CD4-positive, alpha-beta T cell treated with Interleukin-1 beta for 1 hour (primary cell): ENCODE measurements around the gene FEM1A.
A peak's percentile ranks its signal among the peaks of the same experiment; 100 is the strongest.
"Not testable (repeated sequence)": the region's sequence is repeated elsewhere in the genome, so short reads cannot be mapped to it uniquely, and the experiment has no call there.

Experiments
- DNase-seq, 2 donors: peaks; one replicate each; pipeline ENCODE4 v3.0.0-alpha.2; 2020 to 2022

The FEM1A gene, protein sequence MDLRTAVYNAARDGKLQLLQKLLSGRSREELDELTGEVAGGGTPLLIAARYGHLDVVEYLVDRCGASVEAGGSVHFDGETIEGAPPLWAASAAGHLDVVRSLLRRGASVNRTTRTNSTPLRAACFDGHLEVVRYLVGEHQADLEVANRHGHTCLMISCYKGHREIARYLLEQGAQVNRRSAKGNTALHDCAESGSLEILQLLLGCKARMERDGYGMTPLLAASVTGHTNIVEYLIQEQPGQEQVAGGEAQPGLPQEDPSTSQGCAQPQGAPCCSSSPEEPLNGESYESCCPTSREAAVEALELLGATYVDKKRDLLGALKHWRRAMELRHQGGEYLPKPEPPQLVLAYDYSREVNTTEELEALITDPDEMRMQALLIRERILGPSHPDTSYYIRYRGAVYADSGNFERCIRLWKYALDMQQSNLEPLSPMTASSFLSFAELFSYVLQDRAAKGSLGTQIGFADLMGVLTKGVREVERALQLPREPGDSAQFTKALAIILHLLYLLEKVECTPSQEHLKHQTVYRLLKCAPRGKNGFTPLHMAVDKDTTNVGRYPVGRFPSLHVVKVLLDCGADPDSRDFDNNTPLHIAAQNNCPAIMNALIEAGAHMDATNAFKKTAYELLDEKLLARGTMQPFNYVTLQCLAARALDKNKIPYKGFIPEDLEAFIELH

DNA sequence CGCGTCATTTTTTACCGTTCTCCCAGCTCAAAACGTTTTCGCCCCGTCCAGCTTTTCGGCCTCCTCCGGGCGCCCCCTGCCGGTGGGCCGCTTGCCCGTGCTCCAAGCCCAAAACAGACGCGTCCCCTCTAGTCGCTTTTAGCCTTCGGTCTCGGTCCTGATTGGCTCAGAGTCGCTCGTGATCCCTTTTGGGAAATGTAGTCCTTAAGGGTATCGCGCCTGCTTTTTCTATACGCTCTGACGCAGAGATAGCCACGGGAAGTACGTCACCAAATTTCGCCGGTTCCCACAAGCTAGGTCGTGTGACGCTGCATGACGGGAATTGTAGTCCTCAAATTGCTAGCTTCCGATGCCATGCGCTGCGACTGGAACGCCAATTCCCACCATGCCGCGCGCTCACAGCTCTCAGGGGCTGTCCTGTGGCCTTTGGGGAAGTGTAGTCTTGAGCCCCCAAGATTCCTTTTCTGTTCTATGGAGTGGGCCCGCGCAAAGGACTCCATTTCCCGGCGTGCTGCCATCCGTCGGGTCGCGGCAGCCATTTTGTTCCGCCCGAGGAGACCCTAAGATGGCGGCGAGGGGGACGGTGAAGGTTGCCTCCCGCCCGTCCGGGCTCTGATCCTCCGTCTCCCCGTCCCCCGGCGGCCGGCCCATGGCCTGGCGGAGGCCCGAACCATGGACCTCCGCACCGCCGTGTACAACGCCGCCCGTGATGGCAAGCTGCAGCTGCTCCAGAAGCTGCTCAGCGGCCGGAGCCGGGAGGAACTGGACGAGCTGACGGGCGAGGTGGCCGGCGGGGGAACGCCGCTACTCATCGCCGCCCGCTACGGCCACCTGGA is at the start of gene FEM1A:
Gene FEM1A (plus strand): TSS at position 552 of the 836 bp plus-strand sequence. CDS start 121 bp downstream, at position 673.
- peak; percentile 99 to 100 for DNase-seq

DNA sequence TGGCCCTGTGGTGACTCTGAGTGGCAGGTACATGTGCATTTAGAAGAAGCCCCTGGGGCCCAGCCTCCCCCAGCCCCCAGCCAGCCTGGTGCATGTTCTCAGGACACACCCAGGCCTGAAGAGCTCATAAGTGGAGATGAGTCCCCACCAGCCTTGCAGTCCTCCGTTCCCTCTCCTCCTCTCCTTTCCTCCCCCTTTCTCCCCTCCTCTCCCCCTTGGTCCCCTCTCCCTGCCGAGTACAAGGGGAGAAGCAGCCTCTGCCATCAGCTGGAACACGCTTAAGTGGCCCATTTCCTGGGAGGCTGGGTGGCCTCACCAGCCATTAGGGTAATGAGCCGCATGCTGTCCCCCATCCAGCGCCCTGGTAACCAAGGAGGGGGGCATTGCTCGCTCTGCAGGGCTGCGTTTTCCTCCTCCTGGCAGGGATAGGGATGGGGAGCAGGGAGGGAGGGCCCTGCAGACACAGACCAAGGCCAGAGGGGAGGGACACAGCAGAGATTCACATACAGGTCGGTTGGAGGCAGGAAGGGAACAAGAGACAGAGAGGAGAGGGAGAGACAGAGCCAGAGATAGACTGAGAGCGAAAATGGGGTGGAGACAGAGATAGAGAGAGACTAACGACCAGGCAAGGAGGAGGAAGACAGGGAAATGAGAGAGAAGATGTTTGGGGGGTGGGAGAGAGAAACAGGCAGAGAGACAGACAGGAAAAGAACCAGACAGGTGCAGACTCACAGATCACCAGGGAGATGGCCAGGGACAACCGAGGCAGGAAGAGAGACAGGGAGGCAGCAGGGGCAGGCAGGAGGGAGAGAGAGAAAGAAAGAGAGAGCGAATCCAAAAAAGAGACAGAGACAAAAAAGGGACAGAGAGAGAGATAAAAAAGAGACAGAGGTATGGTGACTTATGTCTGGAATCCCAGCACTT is 48.5 kb upstream of the FEM1A start:
- no peak for DNase-seq

DNA sequence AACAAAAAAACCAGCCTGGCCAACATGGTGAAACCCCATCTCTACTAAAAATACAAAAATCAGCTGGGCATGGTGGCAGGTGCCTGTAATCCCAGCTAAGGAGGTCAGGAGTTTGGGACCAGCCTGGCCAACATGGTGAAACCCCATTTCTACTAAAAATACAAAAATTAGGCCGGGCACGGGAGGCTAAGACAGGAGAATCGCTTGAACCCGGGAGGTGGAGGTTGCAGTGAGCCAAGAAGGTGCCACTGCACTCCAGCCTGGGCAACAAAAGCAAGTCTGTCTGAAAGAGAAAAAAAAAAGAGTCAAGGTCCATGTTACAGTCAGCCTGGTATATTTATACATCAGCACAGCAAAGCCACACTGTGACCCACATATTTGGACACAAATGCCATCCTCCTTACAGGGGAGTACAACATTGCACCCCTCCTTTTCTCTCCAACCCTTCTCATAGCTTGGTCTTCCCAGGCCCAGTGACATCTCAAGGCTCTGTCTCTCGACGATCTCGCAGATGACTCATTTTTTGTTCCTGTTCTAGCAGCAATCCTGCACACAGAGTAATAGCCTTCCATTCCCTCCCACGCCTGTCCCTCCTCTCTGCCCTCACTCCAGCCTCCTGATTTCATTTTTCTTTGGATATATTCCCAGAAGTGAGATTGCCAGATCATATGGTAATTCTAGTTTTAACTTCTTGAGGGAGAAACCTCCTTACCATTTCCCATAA is 46.9 kb upstream of the FEM1A start:
- DNase-seq: no peak

DNA sequence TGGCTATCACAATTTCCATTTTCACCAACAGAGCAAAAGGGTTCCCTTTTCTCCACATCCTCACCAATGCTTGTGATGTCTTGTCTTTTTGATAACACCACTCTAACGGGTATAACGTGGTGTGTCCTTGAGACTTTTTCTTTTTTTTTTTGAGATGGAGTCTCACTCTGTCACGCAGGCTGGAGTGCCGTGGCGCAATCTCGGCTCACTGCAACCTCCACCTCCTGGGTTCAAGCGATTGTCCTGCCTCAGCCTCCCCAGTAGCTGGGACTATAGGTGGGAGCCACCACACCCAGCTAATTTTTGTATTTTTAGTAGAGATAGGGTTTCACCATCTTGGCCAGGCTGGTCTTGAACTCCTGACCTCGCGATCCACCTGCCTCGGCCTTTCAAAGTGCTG is 46.4 kb upstream of the FEM1A start:
- not testable (repeated sequence) for DNase-seq

DNA sequence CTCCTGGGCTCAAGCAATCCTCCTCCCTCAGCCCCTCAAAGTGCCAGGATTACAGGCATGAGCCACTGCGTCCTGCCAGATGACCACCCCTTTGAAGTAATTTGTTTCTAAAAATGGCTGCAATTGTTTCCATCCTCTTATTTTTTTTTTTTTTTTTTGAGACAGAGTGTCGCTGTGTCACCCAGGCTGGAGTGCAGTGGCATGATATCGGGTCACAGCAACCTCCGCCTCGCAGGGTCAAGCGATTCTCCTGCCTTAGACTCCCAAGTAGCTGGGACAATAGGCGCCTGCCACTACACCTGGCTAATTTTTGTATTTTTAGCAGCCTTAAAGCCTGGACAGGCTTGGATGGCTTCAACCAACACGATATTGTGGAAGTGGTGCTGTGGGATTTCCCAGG is 45.5 kb upstream of the FEM1A start:
- no peak for DNase-seq

DNA sequence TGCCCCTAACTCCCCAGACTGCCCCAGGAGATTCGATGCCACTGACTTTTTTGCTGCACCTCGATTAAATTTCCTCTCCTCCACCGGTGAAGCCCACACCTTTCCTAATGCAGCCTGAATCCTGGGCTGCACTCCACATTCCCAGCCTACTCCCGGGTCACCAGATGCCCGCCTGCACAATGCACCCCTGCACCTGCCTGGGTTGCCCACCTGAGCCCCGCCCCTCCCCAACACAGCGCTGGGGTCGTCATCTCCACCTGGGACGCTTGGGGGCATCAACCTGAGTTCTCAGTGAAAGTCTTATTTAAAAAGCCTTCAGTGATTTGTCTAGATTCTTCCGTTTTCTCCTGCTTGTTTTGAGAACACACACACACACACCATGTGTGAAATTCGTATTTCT is 43.3 kb upstream of the FEM1A start:
- no peak for DNase-seq

DNA sequence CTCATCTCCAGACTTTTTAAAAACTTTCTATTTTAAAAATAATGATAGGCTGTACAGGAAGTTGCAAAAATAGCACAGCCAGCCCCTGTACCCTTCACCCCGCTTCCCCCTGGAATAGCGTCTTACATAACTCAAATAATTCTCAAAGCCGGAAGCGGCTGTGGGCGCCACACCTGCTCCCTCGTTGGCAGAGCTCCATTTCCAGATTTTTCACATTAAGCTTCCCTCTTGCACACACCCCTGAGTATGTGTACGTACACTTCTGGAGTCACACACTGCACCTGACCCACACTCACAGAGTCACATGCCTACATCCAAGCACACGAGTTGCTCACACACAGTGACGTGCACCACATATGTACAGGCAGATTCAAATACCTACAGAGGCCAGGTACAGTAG is 42.9 kb upstream of the FEM1A start:
- no peak for DNase-seq

DNA sequence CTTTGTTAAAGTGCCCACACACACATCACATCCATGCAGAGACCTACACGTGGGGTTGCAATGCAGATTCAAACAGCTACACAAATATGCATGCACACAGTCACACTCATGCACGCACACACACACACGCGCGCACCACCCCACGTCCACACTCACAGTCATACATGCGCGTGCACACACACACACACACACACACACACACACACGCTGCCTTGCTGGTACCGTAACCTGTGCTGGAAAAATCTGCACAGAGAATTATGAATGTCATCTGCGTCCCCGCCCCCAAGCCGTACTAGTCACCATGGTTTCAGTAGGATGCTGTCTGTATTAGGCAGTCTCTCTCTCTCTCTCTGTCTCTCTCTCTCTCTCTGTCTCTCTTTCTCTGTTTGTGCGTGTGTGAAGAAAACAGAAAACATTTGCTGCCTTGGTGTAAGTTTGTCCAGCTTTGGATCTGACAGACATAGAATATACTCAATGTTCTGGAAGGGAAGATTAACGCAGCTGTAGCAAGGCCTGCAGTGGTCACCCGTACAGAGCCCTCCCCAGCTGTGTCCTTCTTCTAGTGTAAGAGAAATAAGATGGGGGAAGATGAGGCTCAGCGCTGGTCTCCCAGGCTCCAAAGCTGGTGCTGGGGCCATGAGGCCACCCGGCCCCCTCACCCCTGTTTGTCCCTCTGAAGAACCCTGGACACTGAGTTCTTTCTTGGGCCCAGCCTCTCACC is 41.5 kb upstream of the FEM1A start:
- DNase-seq: no peak

DNA sequence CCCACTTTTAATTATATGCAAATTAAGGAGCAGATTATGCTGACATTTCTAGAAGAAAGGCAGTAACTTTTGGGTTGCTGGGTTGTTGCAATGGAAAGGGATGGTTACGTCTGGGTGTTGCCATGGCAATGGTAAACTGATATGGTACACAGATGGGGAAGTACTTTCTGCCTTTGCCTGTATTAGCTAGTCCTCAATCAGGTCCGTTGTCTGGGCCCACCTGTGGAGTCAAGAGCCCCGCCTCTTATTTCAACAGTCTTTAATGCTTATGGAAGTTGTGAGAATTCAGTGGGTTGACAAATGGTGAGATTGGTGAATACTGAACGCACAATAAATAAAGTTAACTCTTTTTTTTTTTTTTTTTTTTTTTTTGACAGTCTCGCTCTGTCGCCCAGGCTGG is 37.3 kb upstream of the FEM1A start:
- DNase-seq: peak in 1 of 2 donors; percentile 2

DNA sequence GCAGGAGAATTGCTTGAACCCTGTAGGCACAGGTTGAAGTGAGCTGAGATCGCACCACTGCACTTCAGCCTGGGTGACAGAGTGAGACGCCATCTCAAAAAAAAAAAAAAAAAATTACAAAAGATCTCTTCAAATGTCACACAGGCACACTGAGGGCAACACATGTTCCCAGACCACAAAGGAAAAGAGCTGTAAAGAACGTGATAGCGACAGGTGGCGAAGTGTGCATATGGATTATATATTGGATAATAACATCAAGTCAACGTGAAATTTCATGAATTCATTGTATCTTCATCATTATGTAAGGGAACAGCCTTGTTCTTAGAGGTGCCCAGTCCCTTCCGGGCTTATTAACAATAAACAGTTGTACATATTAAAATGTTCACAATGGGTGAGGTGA is 36.1 kb upstream of the FEM1A start:
- DNase-seq: no peak

DNA sequence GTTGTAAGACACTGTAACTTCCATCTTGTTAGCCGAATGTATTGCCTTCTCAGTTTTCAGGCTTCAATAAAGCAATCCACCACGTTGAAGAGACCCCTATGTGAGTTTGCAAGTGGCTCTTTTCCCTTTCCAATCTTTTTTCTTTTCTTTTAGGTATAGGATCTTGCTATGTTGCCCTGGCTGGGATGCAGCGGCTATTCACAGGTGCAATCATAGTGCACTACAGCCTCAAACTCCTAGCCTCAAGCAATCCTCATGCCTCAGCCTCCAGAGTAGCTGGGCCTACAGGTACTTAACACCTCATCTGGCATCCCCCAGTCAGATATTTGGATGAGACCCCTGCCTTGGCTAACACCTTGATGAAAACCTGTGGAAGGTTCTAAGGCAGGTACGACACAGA is 33.5 kb upstream of the FEM1A start:
- DNase-seq: no peak

DNA sequence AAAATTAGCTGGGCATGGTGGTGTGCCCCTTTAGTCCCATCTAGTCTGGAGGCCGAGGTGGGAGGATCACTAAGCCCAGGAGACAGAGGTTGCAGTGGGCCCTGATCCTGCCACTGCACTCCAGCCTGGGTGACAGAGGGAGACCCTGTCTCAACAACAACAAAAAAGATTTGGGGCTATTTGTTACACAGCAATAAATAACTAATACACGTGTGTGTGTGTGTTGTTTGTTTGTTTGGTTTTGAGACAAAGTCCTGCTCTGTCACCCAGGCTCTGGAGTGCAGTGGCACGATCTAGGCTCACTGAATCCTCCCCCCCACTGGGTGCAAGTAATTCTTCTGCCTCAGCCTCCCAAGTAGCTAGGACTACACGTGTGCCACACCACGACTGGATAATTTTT is 32.9 kb upstream of the FEM1A start:
- DNase-seq: no peak

DNA sequence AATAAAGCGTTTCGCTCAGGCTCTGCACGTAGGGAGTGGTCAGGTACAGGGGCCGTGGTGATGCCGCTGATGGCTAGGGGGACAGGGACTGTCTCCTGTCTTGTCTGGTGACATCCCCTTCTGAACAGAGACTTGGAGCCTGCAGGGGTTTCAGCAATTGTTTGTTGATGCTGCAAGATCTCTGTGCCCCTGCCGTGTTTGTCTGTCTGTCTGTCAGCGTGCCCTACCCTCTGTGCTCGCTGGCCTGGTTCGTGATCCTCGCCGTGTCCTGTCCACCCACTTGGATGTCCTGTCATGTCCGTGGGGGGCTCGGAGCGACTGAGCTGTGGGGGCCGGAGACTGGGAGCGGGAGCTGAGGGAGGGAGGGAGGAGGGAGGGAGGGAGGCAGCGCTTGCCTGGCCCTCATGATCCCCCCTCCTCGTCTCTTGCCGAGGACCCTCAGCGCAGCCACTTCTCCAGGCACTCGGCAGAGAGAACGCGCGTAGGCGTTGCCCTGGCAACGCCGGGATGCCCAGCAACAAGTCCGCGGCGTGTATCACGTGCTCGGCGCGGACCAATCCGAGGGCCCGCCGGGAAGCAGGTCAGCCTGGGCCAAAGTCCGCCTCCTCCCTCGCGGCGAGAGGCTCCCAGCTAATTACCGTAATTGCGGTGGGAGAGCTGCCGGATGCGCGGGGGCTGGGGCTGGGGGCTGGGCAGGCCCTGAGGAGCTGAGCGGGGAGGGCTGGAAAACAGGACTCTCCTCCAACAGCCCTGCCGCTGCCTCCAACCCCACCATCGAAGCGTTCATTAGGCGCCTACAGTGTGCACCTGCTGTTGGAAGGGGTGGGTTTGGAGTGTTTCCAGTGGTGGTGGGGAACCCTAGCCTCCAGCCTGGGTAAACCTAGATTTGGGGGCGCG is 31.9 kb upstream of the FEM1A start:
- DNase-seq: peak; percentile 72 to 87

DNA sequence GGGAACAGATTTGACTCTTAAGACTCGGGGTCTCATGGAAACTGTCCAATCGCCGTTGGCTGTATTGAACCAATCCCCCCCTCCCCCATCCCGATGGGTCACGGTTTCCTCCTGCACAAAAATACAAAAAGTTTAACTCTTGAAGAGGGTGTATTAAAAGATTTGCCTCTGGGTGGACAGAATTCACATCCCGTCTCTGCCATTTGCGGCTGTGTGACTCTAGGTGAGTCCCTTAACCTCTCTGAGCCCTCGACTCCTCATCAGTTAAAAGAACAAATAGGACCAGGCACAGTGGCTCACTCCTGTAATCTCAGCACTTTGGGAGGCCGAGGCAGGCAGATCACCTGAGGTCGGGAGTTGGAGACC is 31.3 kb upstream of the FEM1A start:
- no peak for DNase-seq

DNA sequence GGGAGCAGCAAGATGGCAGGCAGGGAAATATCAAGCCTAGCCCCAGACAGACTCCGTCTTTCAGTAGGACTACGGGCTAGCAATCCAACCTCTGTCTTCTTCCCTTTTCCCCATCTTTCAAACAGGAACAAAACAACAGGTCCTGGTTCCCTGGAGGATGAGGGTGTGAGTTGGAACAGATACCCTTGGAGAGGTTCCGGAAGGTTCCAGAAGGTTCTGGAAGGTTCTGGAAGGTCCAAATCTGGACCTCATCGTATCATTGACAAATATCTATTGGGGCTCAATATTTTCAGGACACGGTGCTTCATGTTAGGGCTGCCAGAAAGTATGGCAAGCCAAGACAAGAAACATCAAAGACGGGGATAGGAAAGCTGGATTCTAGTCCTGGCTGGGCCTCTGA is 28.5 kb upstream of the FEM1A start:
- DNase-seq: no peak

DNA sequence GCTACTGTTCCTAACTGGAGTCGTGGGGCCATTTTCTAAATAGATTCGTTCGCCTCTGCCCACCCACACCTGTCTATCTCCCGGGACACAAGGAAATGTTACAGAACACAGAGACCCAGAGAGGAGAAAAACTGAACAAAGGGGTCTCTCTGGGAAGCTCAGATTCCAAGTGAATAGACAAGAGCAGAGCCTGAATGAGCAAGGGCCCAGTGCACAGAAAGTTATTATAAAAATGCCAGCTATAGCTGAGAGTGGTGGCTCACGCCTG is 27.2 kb upstream of the FEM1A start:
- DNase-seq: no peak

DNA sequence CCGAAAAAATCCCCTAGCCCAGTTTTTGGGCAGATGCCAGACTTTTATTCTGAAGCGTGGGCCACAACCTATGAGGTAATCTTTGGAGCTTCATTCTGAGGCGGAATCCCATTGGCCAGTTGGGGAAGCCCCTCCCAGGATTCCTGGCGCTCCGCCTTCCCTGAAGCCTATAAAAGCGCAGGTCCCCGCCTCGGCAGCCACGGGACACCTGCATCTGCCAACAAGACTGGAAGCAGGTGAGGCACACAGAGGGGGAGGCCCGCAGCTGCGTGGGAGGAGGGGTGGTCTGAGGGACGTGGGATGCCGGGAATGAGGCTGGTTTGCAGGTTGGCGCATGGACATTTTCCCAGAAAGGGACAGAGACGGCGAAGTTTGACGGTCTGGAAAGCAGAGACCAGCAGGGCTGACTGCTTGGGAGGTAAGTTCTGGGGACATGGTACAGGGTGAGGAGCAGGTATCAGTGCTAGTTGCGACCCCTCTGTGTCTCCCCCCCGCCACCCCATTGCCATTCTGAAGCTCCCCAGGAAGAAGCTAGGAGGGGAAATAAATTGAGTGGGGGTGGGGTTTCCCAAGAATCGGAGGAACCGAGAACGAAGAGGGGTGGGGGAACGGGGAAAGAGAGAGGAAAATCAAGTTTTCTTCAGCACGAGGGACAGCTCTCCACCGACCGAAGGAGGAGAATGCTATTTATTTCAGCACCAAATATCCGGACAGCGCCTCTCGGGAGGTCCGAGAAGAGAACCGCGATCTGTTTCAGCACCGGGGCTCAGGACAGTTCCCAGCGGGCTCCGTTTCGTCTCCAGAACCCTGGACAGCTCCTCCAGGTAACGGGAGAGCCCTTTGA is 22.4 kb upstream of the FEM1A start:
- DNase-seq: peak; percentile 66 to 79

DNA sequence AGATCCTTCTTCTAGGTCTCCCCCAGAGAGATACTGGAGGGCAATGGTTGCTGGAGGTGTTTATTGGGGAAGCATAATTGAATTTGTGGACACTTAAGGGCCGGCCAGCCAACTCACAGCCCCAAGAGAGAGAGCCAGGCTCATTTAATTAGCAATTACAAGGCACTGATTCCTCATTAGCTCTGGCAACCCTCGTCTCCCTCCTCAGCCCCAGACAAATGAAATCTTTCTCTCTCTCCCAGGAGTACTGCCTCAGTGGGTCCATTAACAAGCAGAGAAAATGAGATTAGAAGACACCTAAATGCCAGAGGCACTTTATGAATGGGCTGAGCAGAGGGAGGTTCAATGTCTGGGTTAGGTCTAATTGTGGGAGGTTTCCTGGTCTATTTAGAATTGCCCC is 19.0 kb upstream of the FEM1A start:
- DNase-seq: no peak

DNA sequence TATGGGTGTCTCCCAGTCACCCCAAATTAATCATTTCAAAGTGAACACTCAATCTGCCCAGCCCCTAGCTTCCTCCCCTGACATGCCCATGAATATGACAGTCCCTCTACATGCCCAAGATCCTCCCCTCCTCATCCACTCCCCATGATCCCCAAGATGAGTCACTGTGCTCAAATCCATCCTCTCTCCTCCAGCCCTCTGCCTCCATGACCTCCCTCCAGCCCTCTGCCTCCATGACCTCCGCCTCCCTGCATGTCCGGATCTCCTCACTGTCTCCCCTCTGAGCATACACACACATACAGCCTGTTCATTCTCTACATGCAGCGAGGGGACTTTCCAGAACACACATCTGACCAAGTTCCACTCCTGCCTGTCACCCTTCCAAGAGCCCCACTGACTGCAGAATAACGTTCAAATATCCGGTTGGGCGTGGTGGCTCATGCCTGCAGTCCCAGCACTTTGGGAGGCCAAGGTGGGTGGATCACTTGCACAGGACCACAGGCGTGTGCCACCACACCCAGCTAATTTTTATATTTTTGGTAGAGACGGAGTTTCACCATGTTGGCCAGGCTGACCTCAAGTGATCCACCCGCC is 18.4 kb upstream of the FEM1A start:
- no peak for DNase-seq
